ENCODE results near the gene VAX1.

- no peak for TF ChIP-seq MZF1 (tag by site-specific recombination; IDR thresholded peaks at IDR 0.05; ENCODE audit: borderline replicate concordance)
- peak; percentile 83 for TF ChIP-seq CTCF (tag by site-specific recombination; IDR thresholded peaks at IDR 0.05)
- TF ChIP-seq ZNF639 (tag by site-specific recombination; IDR thresholded peaks at IDR 0.05) = no peak
- TF ChIP-seq ZNF404 (tag by site-specific recombination; IDR thresholded peaks at IDR 0.05) = no peak
- TF ChIP-seq ZNF830 (tag by site-specific recombination; IDR thresholded peaks at IDR 0.05; ENCODE audit: low read depth) = no peak
These were observed 25.2 kb upstream of the VAX1 start for GRCh38 chr10:117163061-117163953.
